ENCODE data around the gene TALDO1. TPM values are rescaled to one million over a fixed set of nuclear protein-coding genes. Genes with fewer than 3 reads are reported as not detected.

Gene TALDO1
- total RNA-seq, 1 donor from 2014 or later, result 86.7 TPM

GRCh38 chr11:787084-787675, 39.9 kb downstream of the TALDO1 start:
- DNase-seq (ENCODE audit: low read depth in 2 of 2), result no peak

DNA sequence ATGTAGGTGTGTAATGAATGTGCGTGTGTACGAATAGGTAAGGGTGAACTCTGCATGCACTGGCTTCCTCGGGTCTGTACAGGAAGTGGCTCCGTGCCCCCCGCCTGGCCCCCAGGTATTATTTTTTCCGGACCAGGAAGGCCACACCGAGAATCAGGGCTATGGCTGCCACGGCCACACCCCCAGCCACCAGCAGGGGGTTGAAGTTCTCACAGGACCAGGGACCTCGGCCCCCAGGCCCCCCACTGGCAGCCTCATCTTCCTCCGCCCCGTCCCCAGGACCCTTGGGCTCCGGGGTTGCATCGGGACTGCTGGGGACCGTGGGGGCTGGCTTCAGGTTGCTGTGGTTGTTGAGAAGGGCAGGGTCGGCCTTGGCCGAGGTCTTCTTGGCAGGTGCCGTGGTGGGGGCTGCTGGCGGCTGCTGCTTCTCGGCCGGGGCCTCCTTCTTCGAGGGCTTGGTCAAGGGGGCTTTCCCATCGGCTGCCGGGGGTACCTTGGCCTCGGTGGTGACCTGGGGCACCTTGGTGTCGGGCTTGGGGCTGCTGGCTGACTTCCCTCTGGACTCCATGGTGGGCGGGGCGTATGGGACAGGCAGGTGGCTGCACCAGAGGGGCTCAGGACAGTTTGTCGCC, 40.9 kb downstream of the TALDO1 start:
- peak in 1 of 2 donors; percentile 32 for DNase-seq (ENCODE audit: low read depth in 2 of 2)

DNA sequence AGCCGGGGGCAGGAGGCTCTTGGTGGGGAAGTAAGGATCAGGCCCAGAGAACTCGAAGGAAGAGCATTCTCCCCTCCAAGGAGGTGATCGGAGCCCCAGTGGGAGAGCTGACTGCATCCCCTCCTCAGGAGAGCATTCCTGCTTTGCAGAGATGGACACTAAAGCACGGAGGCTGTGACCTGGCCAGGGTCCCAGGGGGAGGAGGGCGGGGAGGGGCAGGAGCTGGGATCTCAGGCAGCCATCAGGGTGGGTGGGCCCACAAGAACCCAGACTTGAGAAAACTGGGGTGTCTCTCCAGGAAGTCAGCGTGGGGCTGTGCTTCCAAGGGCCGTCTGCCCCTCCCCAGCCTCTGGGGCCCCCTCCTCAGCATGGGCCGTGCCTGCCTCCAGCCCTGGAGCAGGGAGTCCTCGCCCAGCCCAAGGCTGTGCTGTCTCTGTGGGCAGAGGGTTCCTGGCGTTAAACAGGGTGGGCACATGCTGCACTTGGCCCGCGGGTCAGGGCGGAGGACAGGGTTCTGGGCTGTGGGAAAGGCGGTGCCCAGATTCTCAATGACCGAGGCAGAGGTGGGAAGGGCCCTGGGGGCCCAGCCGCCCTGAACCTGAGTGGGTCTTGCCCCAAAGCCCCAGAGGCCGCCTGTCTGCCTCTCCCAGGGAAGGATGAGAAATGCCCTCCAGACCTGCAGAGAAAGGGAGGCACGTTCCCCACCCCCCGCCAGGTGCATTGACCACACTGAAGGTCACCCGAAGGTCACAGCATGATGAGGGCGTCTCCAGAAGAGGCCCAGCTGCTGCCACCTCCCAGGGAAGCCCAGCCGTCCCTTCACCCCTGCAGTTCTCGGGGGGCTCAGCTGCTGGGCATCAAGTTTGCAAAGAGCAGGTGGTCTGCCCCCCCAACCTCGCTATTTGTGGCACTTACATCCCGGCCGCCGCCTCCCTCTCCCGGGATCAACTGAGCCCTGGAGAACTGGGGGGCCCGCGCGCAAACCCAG, 42.0 kb downstream of the TALDO1 start:
- DNase-seq (ENCODE audit: low read depth in 2 of 2), result no peak

GRCh38 chr11:789943-790342, 42.7 kb downstream of the TALDO1 start, which contains the start of gene CEND1:
TSS of gene CEND1 (minus strand) at chr11:790090. CDS start at chr11:788576, 1,514 bp downstream.
- DNase-seq (ENCODE audit: low read depth in 2 of 2), result peak; percentile 34 to 45

GRCh38 chr11:790721-791564, 43.7 kb downstream of the TALDO1 start:
- DNase-seq (ENCODE audit: low read depth in 2 of 2), result no peak

- no peak for DNase-seq (ENCODE audit: low read depth in 2 of 2)
Observed at GRCh38 chr11:791658-792534, 44.6 kb downstream of the TALDO1 start.

GRCh38 chr11:792535-792821, 45.2 kb downstream of the TALDO1 start:
- DNase-seq (ENCODE audit: low read depth in 2 of 2), result no peak

DNA sequence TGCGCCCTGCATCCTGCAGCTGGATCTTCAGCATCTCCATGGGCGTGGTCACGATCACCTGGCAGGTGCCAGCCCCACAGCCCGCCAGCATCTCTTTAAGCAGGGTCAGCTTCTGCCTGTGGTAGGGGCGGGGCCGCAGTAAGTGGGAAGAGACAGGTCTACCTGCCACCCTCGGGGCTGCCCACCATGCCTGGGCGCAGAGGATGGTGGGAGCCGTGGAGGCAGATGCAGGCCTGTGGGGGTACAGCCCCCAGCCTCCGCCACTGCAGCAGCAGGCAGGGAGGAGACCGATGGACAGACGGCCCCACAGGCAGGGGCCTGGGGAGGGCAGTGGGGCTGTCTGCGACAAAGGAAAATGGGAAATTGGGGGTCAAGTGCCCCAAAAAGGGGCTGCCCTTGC, 45.6 kb downstream of the TALDO1 start:
- DNase-seq (ENCODE audit: low read depth in 2 of 2), result no peak

GRCh38 chr11:793556-793955, 46.3 kb downstream of the TALDO1 start:
- DNase-seq (ENCODE audit: low read depth in 2 of 2), result no peak

- DNase-seq (ENCODE audit: low read depth in 2 of 2), result no peak
Observed at GRCh38 chr11:794013-794765, 46.9 kb downstream of the TALDO1 start.

DNA sequence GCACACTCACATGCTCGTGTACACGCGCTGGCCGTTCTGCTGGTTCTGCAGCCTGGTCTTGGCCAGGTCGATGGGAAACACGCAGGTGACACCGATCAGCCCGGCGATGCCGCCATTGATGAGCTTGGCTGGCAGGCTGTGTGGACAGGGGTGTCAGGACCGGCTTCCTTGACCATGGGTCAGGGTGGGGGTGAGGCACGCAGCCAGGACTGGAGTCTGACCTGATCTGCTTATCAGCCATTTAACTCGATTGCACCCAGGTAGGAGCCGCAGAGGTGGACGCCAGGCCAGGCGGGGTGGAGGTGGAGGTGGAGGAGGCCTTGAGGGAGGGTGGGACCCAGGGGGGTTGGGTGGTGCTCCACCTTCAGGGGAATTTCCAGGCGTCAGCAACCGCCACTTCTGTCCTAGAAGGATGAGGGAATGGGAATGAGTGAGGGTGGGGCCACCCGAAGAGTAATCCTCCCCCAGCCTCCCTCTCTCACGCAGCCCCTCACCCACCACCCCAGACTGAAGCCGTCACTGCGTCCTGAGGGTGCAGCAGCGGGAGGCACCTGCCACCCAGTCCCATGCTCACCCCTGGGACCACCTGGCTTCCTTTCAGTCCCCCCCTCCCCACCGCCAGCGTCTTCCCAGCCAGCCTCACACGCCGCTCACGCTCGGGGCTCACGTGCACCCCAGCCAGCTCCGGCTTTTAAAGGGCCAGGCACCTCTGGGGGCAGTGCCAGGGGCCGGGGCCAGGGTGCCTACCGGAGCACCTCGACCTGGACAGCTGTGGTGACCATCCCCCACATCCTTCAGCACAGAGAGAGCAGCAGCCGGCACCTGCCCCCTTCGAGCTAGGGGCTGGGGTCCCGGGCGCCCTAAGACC, 47.7 kb downstream of the TALDO1 start:
- no peak for DNase-seq (ENCODE audit: low read depth in 2 of 2)

- DNase-seq (ENCODE audit: low read depth in 2 of 2), result peak; percentile 81 to 84
Observed at GRCh38 chr11:795634-796564, 48.6 kb downstream of the TALDO1 start.

DNA sequence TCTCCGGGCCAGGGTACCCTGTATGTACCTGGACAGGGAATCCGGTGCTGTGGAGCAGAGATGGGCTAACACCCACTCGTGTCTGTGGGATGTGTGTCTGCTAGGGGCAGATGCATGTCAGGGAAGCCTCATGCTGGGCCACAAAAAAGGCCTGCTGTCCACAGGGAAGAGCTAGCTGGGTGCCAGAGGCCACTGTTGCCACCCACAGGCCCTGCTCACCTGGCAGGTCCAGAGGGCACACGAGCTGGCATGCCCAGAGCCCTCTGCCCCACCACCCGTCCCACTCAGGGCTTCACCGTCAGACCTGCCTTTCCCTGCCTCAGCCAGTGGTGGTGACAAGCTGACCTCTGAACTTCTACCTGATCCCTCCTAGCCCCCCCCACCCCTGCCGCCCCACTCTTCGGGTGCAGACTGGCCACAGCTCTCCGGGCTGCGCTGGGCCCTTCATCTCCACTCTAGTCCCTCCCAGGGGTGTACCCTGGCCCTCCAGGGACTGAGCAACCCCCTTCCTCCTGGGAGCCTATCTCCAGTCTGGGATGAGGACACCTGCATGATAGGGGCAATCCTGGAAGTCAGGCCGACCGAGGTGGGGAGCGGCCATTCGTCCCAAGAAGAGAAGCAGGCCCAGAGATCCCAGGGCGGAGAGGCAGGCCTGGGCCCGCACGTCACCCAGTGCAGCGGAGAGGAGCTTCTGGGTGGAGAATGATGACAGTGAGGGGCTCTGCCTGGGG, 49.5 kb downstream of the TALDO1 start:
- no peak for DNase-seq (ENCODE audit: low read depth in 2 of 2)

DNA sequence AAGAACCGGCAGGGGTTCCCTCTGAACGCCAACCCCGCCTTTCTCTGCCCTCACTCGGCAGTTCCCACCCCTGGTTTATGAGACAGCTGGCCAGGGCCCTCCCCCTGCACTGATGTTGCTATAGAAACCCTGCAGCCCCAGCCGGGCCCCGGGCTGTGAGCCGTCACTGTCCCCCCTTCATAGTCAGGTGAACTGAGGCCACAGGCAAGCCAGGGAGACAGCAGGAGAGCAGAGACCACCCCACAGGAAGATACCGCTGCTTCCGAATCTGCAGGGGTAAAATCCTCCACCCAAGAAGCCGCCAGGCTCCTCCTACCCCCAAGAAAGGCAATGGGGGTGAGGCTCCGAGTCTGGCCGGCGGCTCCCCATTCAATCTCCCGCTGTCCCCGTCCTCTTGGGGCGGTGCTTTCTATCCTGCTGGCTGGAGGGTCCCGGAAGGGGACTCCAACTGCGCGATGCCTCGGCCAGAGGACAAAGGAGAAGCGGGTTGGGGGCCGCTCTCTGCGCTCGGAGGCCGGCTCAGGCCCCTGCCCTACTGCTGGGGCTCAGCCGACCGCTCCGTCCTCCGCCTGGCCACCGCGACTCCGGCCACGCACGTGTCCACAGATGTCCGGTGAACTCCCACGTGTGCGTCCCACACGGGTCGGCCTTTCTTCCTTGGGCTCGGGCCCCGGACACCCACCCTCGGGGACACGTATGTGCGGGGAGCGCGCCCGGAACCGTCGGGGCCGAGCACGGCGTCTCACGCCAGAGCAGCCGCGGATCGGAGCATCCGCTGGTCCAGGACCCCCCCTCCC, 50.2 kb downstream of the TALDO1 start:
- DNase-seq (ENCODE audit: low read depth in 2 of 2), result peak; percentile 75 to 81

DNA sequence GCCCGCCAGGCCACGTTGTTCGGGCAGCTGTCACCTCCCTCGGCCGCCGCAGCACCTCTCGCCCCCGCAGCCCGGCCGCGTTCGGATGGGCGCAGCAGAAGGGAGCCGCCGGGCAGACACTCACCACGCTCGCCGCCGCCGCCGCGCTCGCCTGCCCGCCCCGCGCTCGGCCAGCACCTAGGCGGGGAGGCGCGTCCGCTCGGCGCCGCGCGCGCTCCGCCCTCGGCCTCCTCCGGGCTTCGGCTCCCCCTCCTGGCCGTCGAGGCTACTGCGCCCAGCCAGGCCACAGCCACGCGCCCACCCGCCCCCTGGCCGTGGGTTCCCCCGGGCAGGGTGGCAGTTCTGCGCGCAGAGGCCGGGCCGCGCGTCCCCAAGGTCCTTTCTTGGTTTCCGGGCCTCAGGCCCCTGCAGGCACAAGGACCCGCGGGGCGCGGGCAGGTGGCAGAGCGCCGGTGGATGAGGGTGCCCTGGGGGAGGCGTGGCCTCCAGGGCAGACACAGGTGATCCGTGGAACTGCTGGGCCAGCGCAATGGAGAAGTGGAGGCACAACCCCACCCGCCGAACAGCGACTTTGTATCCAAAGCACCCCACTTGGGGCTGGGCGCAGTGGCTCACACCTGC, 50.9 kb downstream of the TALDO1 start, which contains the start of gene SLC25A22:
Gene SLC25A22, minus strand, starts transcription at position 189 of the 621 bp plus-strand sequence. CDS start 3,275 bp downstream, outside the sequence.
- DNase-seq (ENCODE audit: low read depth in 2 of 2), result peak; percentile 81 to 87
